Lung (tissue), 12 donors: ENCODE data around the gene RGS19. TPM values are rescaled to one million over a fixed set of nuclear protein-coding genes. Genes with fewer than 3 reads are reported as not detected.

Experiments
- ATAC-seq: fragments of 200-7000 bp; cut with Tn5 transposase; one replicate; pipeline ENCODE4 v1.9.1; 2020; ENCODE audit warnings: moderate number of reproducible peaks; ENCODE audit not compliant: insufficient read depth, low FRiP score
- DNase-seq, 3 donors: peaks; one replicate each; pipeline ENCODE4 v3.0.0-alpha.2; 2013 to 2017
- H3K27ac ChIP-seq, 2 donors: one replicate each; pipeline ENCODE4 v1.5.1; 2013; ENCODE audit warnings: mild to moderate bottlenecking in 2 of 2, moderate library complexity in 2 of 2, control low read depth in 1 of 2, inconsistent platforms in 1 of 2, low read depth in 1 of 2, low read length in 1 of 2
- H3K27me3 ChIP-seq, 3 donors: one replicate each; pipeline ENCODE4 v1.5.1; 2013; ENCODE audit warnings: low read length in 2 of 3; ENCODE audit not compliant: control insufficient read depth in 3 of 3, insufficient read depth in 3 of 3
- H3K36me3 ChIP-seq, 4 donors: one replicate each; pipeline ENCODE4 v1.5.1; 2013; ENCODE audit warnings: low read length in 4 of 4, mild to moderate bottlenecking in 1 of 4, moderate library complexity in 1 of 4; ENCODE audit not compliant: control insufficient read depth in 4 of 4, insufficient read depth in 4 of 4
- H3K4me1 ChIP-seq, 5 donors: one replicate each; pipeline ENCODE4 v1.5.1; 2013; ENCODE audit warnings: low read length in 5 of 5, mild to moderate bottlenecking in 2 of 5, moderate library complexity in 1 of 5; ENCODE audit not compliant: control insufficient read depth in 5 of 5, insufficient read depth in 5 of 5
- H3K4me3 ChIP-seq: one replicate; pipeline ENCODE4 v1.5.1; 2013; ENCODE audit warnings: mild to moderate bottlenecking, control low read depth, moderate library complexity
- H3K9ac ChIP-seq, 2 donors: one replicate each; pipeline ENCODE4 v1.5.1; 2013; ENCODE audit warnings: low read length in 2 of 2, control low read depth in 1 of 2; ENCODE audit not compliant: insufficient read depth in 1 of 2
- H3K9me3 ChIP-seq, 4 donors: one replicate each; pipeline ENCODE4 v1.5.1; 2013; ENCODE audit warnings: low read length in 3 of 4, mild to moderate bottlenecking in 1 of 4, moderate library complexity in 1 of 4; ENCODE audit not compliant: control insufficient read depth in 4 of 4, insufficient read depth in 3 of 4
- WGBS, 2 donors: extraction: QIAGEN DNeasy Blood & Tissue Kit; methylation state at CpG; one replicate each; pipeline ENCODE4 v1.1.7; 2013; 5-methylcytosine and 5-hydroxymethylcytosine counted together
- polyA plus RNA-seq, 2 donors: library from polyadenylated mRNA; stranded (reverse); fragments of 200-250 nt; gene quantifications; one replicate each; pipeline ENCODE4 v1.2.1, GENCODE V29; 2013
- total RNA-seq, 2 donors: library from RNA; depleted of rRNA in 1 of 2; stranded (reverse); fragments of >200 nt in 1 of 2; gene quantifications; one replicate each; pipeline ENCODE4 v1.2.1, GENCODE V29; 2014 to 2021
- TF ChIP-seq, protein P1 (sequence below): IDR thresholded peaks from 2 replicates; pipeline ENCODE4 v1.5.1; 2012; ENCODE audit warnings: mild to moderate bottlenecking; ENCODE audit errors: control extremely low read depth, extremely low read depth
- donor health status: control.
- donor health status: control.
- donor health status: Bipolar disorder and iron deficiency.
- donor health status: healthy.
- donor health status: DM: yes; HTN: yes; CAD: no.

The RGS19 gene
- total and polyA plus RNA-seq, 4 donors: 15.1 to 99.0 (median 35.1) TPM

DNA sequence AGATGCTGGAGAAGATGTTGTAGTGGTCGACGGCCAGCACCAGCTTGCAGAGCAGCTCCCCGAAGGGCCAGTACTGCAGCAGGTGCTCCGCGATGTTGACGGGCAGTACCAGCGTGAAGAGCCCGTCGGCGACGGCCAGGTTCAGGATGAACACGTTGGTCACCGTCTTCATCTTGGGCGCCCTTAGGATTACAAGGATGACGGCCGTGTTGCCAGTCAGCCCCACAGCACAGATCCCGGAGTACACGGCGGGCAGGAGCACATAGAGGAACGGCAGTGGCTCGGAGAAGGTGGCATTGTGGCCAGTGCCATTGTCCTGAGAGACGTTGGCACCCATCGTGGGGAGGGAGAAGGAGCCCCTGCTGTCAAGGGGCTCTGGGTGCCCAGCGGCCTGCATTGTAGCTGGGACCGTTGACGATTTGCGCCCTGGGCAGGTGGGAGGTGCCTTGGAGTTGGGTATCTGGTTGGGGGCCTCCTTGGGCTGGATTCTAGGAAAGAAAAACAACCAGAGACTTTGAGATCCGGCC, 27.2 kb upstream of the RGS19 start:
- WGBS, 2 donors: 89 to 93% methylated on average over 28 of the region's 28 CpGs
- DNase-seq (no peak), ATAC-seq (no peak)
- Histone ChIP-seq H3K27ac (no peak overlapping the region), H3K9ac (no peak overlapping the region), H3K4me3 (no peak overlapping the region), H3K36me3 (no peaks in the 10 kb centered on the region), H3K27me3 (peaks cover 4 to 7% (median 5%) of the 10 kb centered on the region in 3 donors), H3K9me3 (no peaks in the 10 kb centered on the region), H3K4me1 (no peaks in the 10 kb centered on the region)
- TF ChIP-seq, protein P1, sequence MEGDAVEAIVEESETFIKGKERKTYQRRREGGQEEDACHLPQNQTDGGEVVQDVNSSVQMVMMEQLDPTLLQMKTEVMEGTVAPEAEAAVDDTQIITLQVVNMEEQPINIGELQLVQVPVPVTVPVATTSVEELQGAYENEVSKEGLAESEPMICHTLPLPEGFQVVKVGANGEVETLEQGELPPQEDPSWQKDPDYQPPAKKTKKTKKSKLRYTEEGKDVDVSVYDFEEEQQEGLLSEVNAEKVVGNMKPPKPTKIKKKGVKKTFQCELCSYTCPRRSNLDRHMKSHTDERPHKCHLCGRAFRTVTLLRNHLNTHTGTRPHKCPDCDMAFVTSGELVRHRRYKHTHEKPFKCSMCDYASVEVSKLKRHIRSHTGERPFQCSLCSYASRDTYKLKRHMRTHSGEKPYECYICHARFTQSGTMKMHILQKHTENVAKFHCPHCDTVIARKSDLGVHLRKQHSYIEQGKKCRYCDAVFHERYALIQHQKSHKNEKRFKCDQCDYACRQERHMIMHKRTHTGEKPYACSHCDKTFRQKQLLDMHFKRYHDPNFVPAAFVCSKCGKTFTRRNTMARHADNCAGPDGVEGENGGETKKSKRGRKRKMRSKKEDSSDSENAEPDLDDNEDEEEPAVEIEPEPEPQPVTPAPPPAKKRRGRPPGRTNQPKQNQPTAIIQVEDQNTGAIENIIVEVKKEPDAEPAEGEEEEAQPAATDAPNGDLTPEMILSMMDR: no peak

DNA sequence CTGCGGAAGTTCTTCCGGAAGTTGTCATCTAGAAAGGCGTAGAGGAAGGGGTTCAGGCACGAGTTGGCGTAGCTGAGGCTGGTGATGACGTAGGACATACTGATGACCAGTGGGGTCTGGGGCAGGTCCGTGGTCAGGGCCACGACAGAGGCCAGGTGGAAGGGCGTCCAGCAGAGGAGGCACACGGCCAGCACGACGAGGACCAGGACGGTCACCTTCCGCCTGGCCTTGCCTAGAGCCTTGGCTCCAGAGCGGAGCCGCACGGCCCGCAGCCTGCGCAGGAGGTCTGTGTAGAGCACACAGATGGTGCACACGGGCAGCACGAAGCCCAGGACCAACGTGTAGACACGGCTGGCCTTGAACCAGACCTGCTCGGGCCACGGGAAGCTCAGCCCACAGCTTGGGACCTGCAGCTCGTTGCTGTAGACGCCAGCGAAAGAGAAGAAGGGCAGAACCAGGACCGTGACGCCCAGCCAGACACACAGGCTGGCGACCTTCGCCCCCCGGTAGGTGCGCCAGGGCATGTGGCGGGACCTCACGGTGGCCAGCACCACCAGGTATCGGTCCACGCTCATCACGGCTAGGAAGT, 26.6 kb upstream of the RGS19 start:
- no peak overlapping the region for H3K27ac ChIP-seq
- no peaks in the 10 kb centered on the region for H3K9me3 ChIP-seq
- H3K4me3 ChIP-seq: no peak overlapping the region
- 92 to 94% methylated on average over 39 of the region's 39 CpGs for WGBS, 2 donors
- no peaks in the 10 kb centered on the region for H3K4me1 ChIP-seq
- ATAC-seq (no peak), DNase-seq (no peak)
- TF ChIP-seq, protein P1: no peak
- H3K36me3 ChIP-seq: no peaks in the 10 kb centered on the region
- H3K9ac ChIP-seq: no peak overlapping the region
- H3K27me3 ChIP-seq: peaks cover 5 to 12% (median 6%) of the 10 kb centered on the region in 3 donors

DNA sequence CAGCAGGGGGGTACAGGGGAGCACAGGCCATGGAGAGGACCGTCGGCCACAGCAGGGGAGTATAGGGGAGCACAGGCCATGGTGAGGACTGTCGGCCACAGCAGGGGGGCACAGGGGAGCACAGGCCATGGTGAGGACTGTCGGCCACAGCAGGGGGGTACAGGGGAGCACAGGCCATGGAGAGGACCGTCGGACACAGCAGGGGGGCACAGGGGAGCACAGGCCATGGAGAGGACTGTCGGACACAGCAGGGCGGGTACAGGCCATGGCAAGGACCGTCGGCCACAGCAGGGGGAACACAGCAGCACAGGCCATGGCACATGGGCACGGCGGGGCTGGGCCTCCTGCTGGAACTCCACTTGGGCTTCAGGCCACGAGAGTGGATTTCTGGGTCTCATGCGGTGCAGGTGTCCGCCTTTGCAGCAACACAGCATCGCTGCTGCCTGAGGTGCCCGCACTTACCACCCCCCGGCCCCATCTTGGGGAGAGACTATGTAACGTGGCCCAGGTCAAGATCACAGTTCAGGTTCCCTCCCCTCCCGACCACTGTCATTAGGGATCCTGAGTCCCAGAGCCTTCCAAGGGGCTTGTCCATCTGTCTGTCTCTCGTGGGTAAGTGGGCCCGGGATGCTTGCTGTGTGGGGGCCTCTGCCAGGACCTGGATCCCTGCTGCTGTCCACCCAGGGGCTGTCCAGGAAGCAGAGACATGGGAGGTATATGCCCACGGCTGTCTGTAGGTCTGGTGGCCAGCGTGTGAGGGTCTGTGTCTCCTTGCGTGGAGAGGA, 25.5 kb upstream of the RGS19 start:
- Histone ChIP-seq H3K27me3 (peaks cover 5 to 17% (median 6%) of the 10 kb centered on the region in 3 donors), H3K27ac (no peak overlapping the region), H3K4me3 (no peak overlapping the region), H3K9me3 (no peaks in the 10 kb centered on the region), H3K4me1 (no peaks in the 10 kb centered on the region), H3K36me3 (no peaks in the 10 kb centered on the region), H3K9ac (no peak overlapping the region)
- DNase-seq (no peak), ATAC-seq (no peak)
- 89 to 91% methylated on average over 24 to 25 of the region's 25 CpGs for WGBS, 2 donors
- TF ChIP-seq, protein P1: no peak
